Epithelial cell of umbilical artery (primary cell): ENCODE data around the gene ABHD16A. TPM values are rescaled to one million over a fixed set of nuclear protein-coding genes. Genes with fewer than 3 reads are reported as not detected.

Experiments
- total RNA-seq: library from RNA; depleted of rRNA; stranded (reverse); fragments of >200 nt; gene quantifications from 2 replicates; pipeline ENCODE4 v1.2.3, GENCODE V29; 2014

The ABHD16A gene
- total RNA-seq, 1 donor from 2014 or later, result 41.3 TPM

DNA sequence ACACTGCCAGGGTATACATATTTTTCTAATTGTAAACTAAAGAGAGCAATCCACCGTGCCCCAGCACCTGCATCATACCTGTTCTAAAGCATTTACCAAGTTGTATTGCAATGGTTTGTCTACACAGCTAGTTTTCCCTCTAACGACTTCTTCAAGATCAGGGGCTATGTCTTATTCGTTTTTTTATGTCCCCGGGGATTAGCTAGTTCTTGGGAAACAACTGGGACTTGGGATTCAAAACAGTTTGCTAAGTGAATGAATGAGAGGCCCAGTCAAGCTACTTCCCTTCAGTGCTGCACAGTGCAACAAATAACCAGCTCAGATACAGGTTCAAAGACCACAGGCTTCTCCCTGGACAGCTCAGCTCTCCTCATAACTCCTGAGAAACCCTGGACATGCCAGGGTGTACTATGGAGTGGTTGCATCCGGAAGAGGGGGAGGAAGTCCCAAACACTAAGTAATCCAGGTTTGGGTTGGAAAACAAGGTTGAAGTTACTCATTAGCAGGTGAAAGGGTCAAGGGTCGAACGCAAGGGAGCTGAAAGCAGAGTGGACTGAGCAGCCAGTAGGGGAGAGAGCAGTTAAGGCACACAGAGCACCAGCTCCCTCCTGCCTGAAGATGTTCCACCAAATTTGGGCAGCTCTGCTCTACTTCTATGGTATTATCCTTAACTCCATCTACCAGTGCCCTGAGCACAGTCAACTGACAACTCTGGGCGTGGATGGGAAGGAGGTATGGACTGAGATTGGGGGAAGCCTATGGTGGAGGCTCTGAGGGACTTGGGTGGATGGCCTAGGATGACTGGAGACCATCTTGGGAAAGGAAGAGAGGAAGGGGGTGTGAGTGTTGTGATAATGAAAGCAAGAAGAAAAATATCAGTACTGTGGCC lies 47.5 kb downstream of the ABHD16A start, which contains the start of gene APOM:
Gene APOM (plus strand): TSS at position 546 of the 889 bp plus-strand sequence. CDS start 73 bp downstream, at position 619.

Other genes with a start within 250 kb of the ABHD16A start
- gene MICB, start 205.2 kb downstream of the ABHD16A start, total RNA-seq, result 23.4 and 50.3 TPM in 2 replicates
- gene MCCD1, start 174.4 kb downstream of the ABHD16A start, total RNA-seq, result not detected in 2 replicates
- 354 and 456 TPM in 2 replicates for gene DDX39B, start 161.3 kb downstream of the ABHD16A start, total RNA-seq
- gene ATP6V1G2, start 156.7 kb downstream of the ABHD16A start, total RNA-seq, result 0.97 and 2.0 TPM in 2 replicates
- 25.3 and 26.9 TPM in 2 replicates for gene NFKBIL1, start 155.7 kb downstream of the ABHD16A start, total RNA-seq
- not detected in 2 replicates for gene LTA, start 131.0 kb downstream of the ABHD16A start, total RNA-seq
- gene TNF, start 127.8 kb downstream of the ABHD16A start, total RNA-seq, result under 0.01 TPM in 1 of 2 replicates, not detected in the other
- gene LTB, start 120.9 kb downstream of the ABHD16A start, total RNA-seq, result 3.2 and 6.7 TPM in 2 replicates
- gene LST1, start 117.0 kb downstream of the ABHD16A start, total RNA-seq, result 0.32 TPM in 1 of 2 replicates, not detected in the other
- gene NCR3, start 110.3 kb downstream of the ABHD16A start, total RNA-seq, result not detected in 2 replicates
- gene AIF1, start 88.1 kb downstream of the ABHD16A start, total RNA-seq, result not detected in 2 replicates
- 22.2 and 24.0 TPM in 2 replicates for gene PRRC2A, start 82.6 kb downstream of the ABHD16A start, total RNA-seq
- 90.4 and 110 TPM in 2 replicates for gene BAG6, start 50.7 kb downstream of the ABHD16A start, total RNA-seq
- gene APOM, start 47.4 kb downstream of the ABHD16A start, total RNA-seq, result 0.30 TPM in 1 of 2 replicates, not detected in the other
- 18.8 and 21.1 TPM in 2 replicates for gene C6orf47, start 42.5 kb downstream of the ABHD16A start, total RNA-seq
- gene GPANK1, start 38.3 kb downstream of the ABHD16A start, total RNA-seq, result 10.2 and 10.7 TPM in 2 replicates
- gene CSNK2B, start 37.2 kb downstream of the ABHD16A start, total RNA-seq, result 84.3 and 95.2 TPM in 2 replicates
- 0.97 and 1.7 TPM in 2 replicates for gene LY6G5B, start 33.3 kb downstream of the ABHD16A start, total RNA-seq
- gene LY6G5C, start 22.3 kb downstream of the ABHD16A start, total RNA-seq, result under 0.01 and 2.7 TPM in 2 replicates
- gene LY6G6F, start 3.5 kb upstream of the ABHD16A start, total RNA-seq, result not detected in 2 replicates
- not detected in 2 replicates for gene LY6G6D, start 12.0 kb upstream of the ABHD16A start, total RNA-seq
- not detected in 2 replicates for gene LY6G6C, start 18.4 kb upstream of the ABHD16A start, total RNA-seq
- not detected in 2 replicates for gene MPIG6B, start 20.0 kb upstream of the ABHD16A start, total RNA-seq
- 68.5 and 79.6 TPM in 2 replicates for gene DDAH2, start 26.0 kb upstream of the ABHD16A start, total RNA-seq
- gene CLIC1, start 33.2 kb upstream of the ABHD16A start, total RNA-seq, result 865 and 1,138 TPM in 2 replicates
- 7.1 and 7.9 TPM in 2 replicates for gene MSH5, start 36.7 kb upstream of the ABHD16A start, total RNA-seq
- gene SAPCD1, start 59.3 kb upstream of the ABHD16A start, total RNA-seq, result 0.65 TPM in 1 of 2 replicates, not detected in the other
- gene VWA7, start 74.0 kb upstream of the ABHD16A start, total RNA-seq, result not detected in 2 replicates
- gene VARS1, start 92.4 kb upstream of the ABHD16A start, total RNA-seq, result 50.3 and 57.1 TPM in 2 replicates
- 57.2 and 65.0 TPM in 2 replicates for gene LSM2, start 103.6 kb upstream of the ABHD16A start, total RNA-seq
- gene HSPA1L, start 112.0 kb upstream of the ABHD16A start, total RNA-seq, result 0.76 and 0.97 TPM in 2 replicates
- 43.5 and 61.9 TPM in 2 replicates for gene HSPA1A, start 112.2 kb upstream of the ABHD16A start, total RNA-seq
- gene HSPA1B, start 124.4 kb upstream of the ABHD16A start, total RNA-seq, result 60.1 and 104 TPM in 2 replicates
- 58.1 and 93.8 TPM in 2 replicates for gene NEU1, start 159.5 kb upstream of the ABHD16A start, total RNA-seq
- 0.15 and 0.32 TPM in 2 replicates for gene SLC44A4, start 175.7 kb upstream of the ABHD16A start, total RNA-seq
- gene EHMT2, start 194.4 kb upstream of the ABHD16A start, total RNA-seq, result 36.4 and 43.8 TPM in 2 replicates
- 2.6 and 2.9 TPM in 2 replicates for gene ZBTB12, start 198.8 kb upstream of the ABHD16A start, total RNA-seq
- gene C2, start 224.4 kb upstream of the ABHD16A start, total RNA-seq, result not detected in 2 replicates
- gene CFB, start 242.8 kb upstream of the ABHD16A start, total RNA-seq, result 1.3 and 7.9 TPM in 2 replicates